Measurements from ENCODE around the gene GRB2. TPM values are rescaled to one million over a fixed set of nuclear protein-coding genes. Genes with fewer than 3 reads are reported as not detected.
A peak's percentile ranks its signal among the peaks of the same experiment; 100 is the strongest.

The GRB2 gene
- polyA plus RNA-seq, 2 of the 4 experiments (the other 2 are of a cell fraction): 91.4 to 91.9 TPM

DNA sequence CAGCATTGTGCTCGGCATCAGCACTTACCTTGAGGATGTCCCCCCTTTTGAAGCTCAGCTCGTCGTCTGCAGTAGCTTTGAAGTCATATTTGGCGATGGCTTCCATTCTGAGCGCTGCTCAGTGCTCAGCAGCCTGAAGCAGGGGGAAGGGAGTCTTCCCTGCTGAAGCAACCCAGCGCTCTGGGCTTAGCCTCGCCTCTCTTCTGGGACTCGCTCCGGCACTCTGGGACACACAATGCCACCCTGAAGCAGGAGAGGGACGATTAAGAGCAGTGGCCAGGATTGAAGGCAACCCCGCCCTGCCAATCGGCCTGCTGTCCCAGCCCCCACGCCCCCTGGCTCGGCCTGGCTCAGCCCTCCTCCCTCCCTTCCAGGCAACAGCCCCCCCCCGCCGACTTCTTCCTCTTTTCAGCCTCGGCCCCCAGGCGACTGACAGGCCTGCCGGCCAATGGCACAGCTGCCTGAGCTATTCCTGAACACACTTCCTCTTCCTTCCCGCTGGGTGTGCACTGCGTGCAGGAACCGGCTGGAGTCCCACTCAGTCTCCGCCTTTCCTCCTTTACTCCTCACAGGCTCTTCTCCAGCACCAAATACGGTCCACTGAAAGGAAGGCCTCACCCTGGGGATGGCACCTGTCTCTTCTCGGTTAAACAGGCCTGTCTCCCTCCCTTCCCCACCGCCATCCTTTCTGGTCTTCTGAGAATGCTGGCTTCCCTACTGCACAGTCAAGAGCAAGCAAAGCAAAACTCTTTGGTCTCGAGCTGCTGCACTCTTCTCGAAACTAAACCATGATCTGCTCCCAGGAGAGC is 11.8 kb downstream of the GRB2 start (continued):
- TF ChIP-seq, protein P1, sequence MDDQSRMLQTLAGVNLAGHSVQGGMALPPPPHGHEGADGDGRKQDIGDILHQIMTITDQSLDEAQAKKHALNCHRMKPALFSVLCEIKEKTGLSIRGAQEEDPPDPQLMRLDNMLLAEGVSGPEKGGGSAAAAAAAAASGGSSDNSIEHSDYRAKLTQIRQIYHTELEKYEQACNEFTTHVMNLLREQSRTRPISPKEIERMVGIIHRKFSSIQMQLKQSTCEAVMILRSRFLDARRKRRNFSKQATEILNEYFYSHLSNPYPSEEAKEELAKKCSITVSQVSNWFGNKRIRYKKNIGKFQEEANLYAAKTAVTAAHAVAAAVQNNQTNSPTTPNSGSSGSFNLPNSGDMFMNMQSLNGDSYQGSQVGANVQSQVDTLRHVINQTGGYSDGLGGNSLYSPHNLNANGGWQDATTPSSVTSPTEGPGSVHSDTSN (IDR thresholded peaks at IDR 0.05): peak; percentile 99
- TF ChIP-seq, protein P2, sequence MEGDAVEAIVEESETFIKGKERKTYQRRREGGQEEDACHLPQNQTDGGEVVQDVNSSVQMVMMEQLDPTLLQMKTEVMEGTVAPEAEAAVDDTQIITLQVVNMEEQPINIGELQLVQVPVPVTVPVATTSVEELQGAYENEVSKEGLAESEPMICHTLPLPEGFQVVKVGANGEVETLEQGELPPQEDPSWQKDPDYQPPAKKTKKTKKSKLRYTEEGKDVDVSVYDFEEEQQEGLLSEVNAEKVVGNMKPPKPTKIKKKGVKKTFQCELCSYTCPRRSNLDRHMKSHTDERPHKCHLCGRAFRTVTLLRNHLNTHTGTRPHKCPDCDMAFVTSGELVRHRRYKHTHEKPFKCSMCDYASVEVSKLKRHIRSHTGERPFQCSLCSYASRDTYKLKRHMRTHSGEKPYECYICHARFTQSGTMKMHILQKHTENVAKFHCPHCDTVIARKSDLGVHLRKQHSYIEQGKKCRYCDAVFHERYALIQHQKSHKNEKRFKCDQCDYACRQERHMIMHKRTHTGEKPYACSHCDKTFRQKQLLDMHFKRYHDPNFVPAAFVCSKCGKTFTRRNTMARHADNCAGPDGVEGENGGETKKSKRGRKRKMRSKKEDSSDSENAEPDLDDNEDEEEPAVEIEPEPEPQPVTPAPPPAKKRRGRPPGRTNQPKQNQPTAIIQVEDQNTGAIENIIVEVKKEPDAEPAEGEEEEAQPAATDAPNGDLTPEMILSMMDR (IDR thresholded peaks at IDR 0.05): no peak
- TF ChIP-seq BHLHE40 (IDR thresholded peaks at IDR 0.05; ENCODE audit: low read depth, low read length) (no peak), HOXB5 (CRISPR knock-in tag; IDR thresholded peaks at IDR 0.05) (no peak), SREBF2 (IDR thresholded peaks at IDR 0.05) (no peak), MYC (IDR thresholded peaks at IDR 0.05; ENCODE audit: borderline replicate concordance, low read length) (no peak), HDAC2 (IDR thresholded peaks at IDR 0.05) (no peak), ZSCAN20 (CRISPR knock-in tag; IDR thresholded peaks at IDR 0.05) (no peak), ZFP36 (IDR thresholded peaks at IDR 0.05; ENCODE audit: borderline replicate concordance, partially characterized antibody) (no peak), PHF8 (IDR thresholded peaks at IDR 0.05; ENCODE audit: borderline replicate concordance, low read depth) (no peak), ZC3H11A (IDR thresholded peaks at IDR 0.05) (no peak), JUN (IDR thresholded peaks at IDR 0.05) (peak; percentile 62 to 69; a peak in 2 of 5 replicates), EHF (CRISPR knock-in tag; IDR thresholded peaks at IDR 0.05) (no peak), NPAS2 (CRISPR knock-in tag; IDR thresholded peaks at IDR 0.05; ENCODE audit: borderline replicate concordance) (no peak), CBX2 (IDR thresholded peaks at IDR 0.05; ENCODE audit: borderline replicate concordance, low read depth) (no peak), ESRRA (IDR thresholded peaks at IDR 0.05; ENCODE audit: borderline replicate concordance, low read length) (no peak), EHMT2 (IDR thresholded peaks at IDR 0.05; ENCODE audit: low read depth) (no peak), KDM1A (IDR thresholded peaks at IDR 0.05; ENCODE audit: low read depth) (no peak), TP53 (CRISPR knock-in tag; IDR thresholded peaks at IDR 0.05) (no peak), EP300 (IDR thresholded peaks at IDR 0.05) (no peak), NR3C1 (IDR thresholded peaks at IDR 0.05) (no peak), JUNB (IDR thresholded peaks at IDR 0.05) (no peak), CEBPB (IDR thresholded peaks at IDR 0.05) (no peak), HEYL (CRISPR knock-in tag; IDR thresholded peaks at IDR 0.05) (no peak), SMC3 (IDR thresholded peaks at IDR 0.05) (no peak), RNF2 (IDR thresholded peaks at IDR 0.05; ENCODE audit: borderline replicate concordance, low read depth) (no peak), RARB (CRISPR knock-in tag; IDR thresholded peaks at IDR 0.05) (no peak), FOSL2 (IDR thresholded peaks at IDR 0.05) (no peak), FOSL2 (CRISPR knock-in tag; IDR thresholded peaks at IDR 0.05) (no peak)
- TF ChIP-seq, protein P3, sequence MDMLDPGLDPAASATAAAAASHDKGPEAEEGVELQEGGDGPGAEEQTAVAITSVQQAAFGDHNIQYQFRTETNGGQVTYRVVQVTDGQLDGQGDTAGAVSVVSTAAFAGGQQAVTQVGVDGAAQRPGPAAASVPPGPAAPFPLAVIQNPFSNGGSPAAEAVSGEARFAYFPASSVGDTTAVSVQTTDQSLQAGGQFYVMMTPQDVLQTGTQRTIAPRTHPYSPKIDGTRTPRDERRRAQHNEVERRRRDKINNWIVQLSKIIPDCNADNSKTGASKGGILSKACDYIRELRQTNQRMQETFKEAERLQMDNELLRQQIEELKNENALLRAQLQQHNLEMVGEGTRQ (IDR thresholded peaks at IDR 0.05): no peak
- TF ChIP-seq, protein P4, sequence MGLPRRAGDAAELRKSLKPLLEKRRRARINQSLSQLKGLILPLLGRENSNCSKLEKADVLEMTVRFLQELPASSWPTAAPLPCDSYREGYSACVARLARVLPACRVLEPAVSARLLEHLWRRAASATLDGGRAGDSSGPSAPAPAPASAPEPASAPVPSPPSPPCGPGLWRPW (IDR thresholded peaks at IDR 0.05): no peak
- TF ChIP-seq, protein P5, sequence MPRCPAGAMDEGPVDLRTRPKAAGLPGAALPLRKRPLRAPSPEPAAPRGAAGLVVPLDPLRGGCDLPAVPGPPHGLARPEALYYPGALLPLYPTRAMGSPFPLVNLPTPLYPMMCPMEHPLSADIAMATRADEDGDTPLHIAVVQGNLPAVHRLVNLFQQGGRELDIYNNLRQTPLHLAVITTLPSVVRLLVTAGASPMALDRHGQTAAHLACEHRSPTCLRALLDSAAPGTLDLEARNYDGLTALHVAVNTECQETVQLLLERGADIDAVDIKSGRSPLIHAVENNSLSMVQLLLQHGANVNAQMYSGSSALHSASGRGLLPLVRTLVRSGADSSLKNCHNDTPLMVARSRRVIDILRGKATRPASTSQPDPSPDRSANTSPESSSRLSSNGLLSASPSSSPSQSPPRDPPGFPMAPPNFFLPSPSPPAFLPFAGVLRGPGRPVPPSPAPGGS (IDR thresholded peaks at IDR 0.05): 0 out of 3 replicates have a peak, but pooled peaks have one; percentile 60
- TF ChIP-seq, protein P6, sequence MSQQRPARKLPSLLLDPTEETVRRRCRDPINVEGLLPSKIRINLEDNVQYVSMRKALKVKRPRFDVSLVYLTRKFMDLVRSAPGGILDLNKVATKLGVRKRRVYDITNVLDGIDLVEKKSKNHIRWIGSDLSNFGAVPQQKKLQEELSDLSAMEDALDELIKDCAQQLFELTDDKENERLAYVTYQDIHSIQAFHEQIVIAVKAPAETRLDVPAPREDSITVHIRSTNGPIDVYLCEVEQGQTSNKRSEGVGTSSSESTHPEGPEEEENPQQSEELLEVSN (IDR thresholded peaks at IDR 0.05; ENCODE audit: borderline replicate concordance, low read depth): no peak
- TF ChIP-seq, protein P7, sequence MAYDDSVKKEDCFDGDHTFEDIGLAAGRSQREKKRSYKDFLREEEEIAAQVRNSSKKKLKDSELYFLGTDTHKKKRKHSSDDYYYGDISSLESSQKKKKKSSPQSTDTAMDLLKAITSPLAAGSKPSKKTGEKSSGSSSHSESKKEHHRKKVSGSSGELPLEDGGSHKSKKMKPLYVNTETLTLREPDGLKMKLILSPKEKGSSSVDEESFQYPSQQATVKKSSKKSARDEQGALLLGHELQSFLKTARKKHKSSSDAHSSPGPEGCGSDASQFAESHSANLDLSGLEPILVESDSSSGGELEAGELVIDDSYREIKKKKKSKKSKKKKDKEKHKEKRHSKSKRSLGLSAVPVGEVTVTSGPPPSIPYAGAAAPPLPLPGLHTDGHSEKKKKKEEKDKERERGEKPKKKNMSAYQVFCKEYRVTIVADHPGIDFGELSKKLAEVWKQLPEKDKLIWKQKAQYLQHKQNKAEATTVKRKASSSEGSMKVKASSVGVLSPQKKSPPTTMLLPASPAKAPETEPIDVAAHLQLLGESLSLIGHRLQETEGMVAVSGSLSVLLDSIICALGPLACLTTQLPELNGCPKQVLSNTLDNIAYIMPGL (CRISPR knock-in tag; IDR thresholded peaks at IDR 0.05; ENCODE audit: borderline replicate concordance): no peak
